Caco-2 (cell line): Measurements from ENCODE around the gene CDKN2B-AS1. TPM values are rescaled to one million over a fixed set of nuclear protein-coding genes. Genes with fewer than 3 reads are reported as not detected.

Source experiments
- BruUV-seq: library from RNA; stranded (reverse); fragments of 400-500 nt; replicated peaks from 2 replicates; lab custom pipeline; 2021; lab: Mats Ljungman, UMichigan
- CTCF ChIA-PET: fragments of 300-600 bp; sonication (Branson Sonifier 250); formaldehyde crosslinking; loops from one replicate; lab custom pipeline; 2022; ENCODE audit warnings: antibody characterized with exemption; lab: Charles Lee
- POLR2A ChIA-PET: fragments of 300-600 bp; sonication (Branson Sonifier 250); formaldehyde crosslinking; loops from one replicate; lab custom pipeline; 2022; ENCODE audit warnings: antibody characterized with exemption; lab: Charles Lee
- DNase-seq, 2 experiments: peaks; one replicate each; pipeline versions ENCODE4 v3.0.0 to v3.0.0-alpha.2; 2020 to 2022
- H3K27me3 ChIP-seq: replicated peaks from 2 replicates; pipeline ENCODE4 v1.6.0; 2011; ENCODE audit warnings: low read length; ENCODE audit not compliant: control insufficient read depth, insufficient read depth
- H3K36me3 ChIP-seq: 2 replicates; pipeline ENCODE4 v1.5.1; 2011; ENCODE audit warnings: low read length; ENCODE audit not compliant: control insufficient read depth, insufficient read depth
- H3K4me1 ChIP-seq: fragments of 250-450 bp; sonication (Bioruptor Pico); 2 replicates; pipeline ENCODE4 v1.5.1; 2020; ENCODE audit warnings: mild to moderate bottlenecking
- H3K4me3 ChIP-seq: 2 replicates; pipeline ENCODE4 v1.5.1; 2011; ENCODE audit warnings: low read depth, mild to moderate bottlenecking, control low read depth, low read length
- H3K9me3 ChIP-seq: fragments of 250-450 bp; sonication (Bioruptor Pico); 2 replicates; pipeline ENCODE4 v1.5.1; 2020; ENCODE audit warnings: mild to moderate bottlenecking, moderate library complexity
- H3K27ac Mint-ChIP-seq: one replicate; pipeline ENCODE4 v1.8.0; 2022; ENCODE audit warnings: mixed read lengths; ENCODE audit not compliant: unreplicated experiment
- H3K27me3 Mint-ChIP-seq: one replicate; pipeline ENCODE4 v1.8.0; 2022; ENCODE audit warnings: mixed read lengths; ENCODE audit not compliant: insufficient read depth, unreplicated experiment
- H3K36me3 Mint-ChIP-seq: one replicate; pipeline ENCODE4 v1.8.0; 2022; ENCODE audit warnings: mild to moderate bottlenecking, mixed read lengths; ENCODE audit not compliant: insufficient read depth, unreplicated experiment
- H3K4me1 Mint-ChIP-seq: one replicate; pipeline ENCODE4 v1.8.0; 2022; ENCODE audit warnings: low read depth, mixed read lengths; ENCODE audit not compliant: unreplicated experiment
- H3K4me3 Mint-ChIP-seq: one replicate; pipeline ENCODE4 v1.8.0; 2022; ENCODE audit warnings: mild to moderate bottlenecking, moderate library complexity, mixed read lengths; ENCODE audit not compliant: unreplicated experiment
- H3K9me3 Mint-ChIP-seq: one replicate; pipeline ENCODE4 v1.8.0; 2022; ENCODE audit warnings: mixed read lengths; ENCODE audit not compliant: unreplicated experiment
- intact Hi-C: fragments of 100-400 bp; cut with micrococcal nuclease; formaldehyde crosslinking; loops from one replicate; pipeline ENCODE4 v1.10.0; 2022; ENCODE audit not compliant: unreplicated experiment
- total RNA-seq: library from RNA; stranded (reverse); gene quantifications from 2 replicates; pipeline ENCODE4 v1.2.3, GENCODE V29; 2022
- TF ChIP-seq, protein P1 (sequence below), 2 experiments: fragments of 200-600 bp in 1 of 2; IDR thresholded peaks; 1 replicate in 1 of 2; 2 replicates in 1 of 2; pipeline versions ENCODE4 v1.5.1 to v1.8.0; 2011 to 2022; ENCODE audit warnings: antibody characterized with exemption in 1 of 2, control low read depth in 1 of 2, inconsistent platforms in 1 of 2, low read depth in 1 of 2, low read length in 1 of 2, mild to moderate bottlenecking in 1 of 2, moderate library complexity in 1 of 2; ENCODE audit not compliant: insufficient read depth in 1 of 2, severe bottlenecking in 1 of 2, unreplicated experiment in 1 of 2

CDKN2B-AS1 gene
- total RNA-seq, 1 experiment from 2014 or later = 1.2 TPM

DNA sequence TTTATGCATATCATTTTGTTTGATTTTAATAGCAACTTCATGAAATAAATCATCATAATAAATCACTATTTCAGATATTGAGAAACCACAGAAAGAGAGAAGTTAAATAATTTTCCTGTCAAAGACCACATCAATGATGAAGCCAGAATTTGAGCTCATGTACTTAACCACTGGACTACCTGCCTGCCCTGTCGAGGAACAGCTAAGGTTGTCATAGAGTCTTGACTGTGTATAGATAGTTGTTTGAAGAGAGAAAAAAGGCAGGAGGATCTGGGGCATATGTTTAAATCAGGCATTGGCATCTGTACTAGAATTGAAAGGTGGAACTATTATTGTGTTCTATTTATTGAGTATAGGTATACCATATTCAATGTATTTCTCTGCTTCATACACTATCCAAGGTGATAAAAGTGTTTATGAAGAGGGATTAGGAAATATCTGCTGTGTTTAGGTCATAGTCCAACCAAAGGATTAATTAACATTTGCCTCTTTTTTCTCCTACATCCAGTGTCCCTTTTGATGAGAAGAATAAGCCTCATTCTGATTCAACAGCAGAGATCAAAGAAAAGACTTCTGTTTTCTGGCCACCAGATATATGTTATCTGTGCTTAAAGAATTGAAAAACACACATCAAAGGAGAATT, 51.8 kb downstream of the CDKN2B-AS1 start:
- no peaks in the 10 kb centered on the region for H3K36me3 Mint-ChIP-seq
- no peaks in the 10 kb centered on the region for H3K27me3 ChIP-seq
- no peak overlapping the region for H3K27ac Mint-ChIP-seq
- H3K9me3 ChIP-seq = no peaks in the 10 kb centered on the region
- no peak overlapping the region for H3K4me3 ChIP-seq
- intact Hi-C loops = no loop called here
- H3K9me3 Mint-ChIP-seq = no peaks in the 10 kb centered on the region
- H3K4me3 Mint-ChIP-seq = no peak overlapping the region
- no peaks in the 10 kb centered on the region for H3K27me3 Mint-ChIP-seq
- no TSS peak for BruUV-seq
- no peaks in the 10 kb centered on the region for H3K36me3 ChIP-seq
- CTCF ChIA-PET = no interaction called here
- POLR2A ChIA-PET = no interaction called here
- H3K4me1 Mint-ChIP-seq = no peaks in the 10 kb centered on the region
- no peak for DNase-seq
- TF ChIP-seq, protein P1, sequence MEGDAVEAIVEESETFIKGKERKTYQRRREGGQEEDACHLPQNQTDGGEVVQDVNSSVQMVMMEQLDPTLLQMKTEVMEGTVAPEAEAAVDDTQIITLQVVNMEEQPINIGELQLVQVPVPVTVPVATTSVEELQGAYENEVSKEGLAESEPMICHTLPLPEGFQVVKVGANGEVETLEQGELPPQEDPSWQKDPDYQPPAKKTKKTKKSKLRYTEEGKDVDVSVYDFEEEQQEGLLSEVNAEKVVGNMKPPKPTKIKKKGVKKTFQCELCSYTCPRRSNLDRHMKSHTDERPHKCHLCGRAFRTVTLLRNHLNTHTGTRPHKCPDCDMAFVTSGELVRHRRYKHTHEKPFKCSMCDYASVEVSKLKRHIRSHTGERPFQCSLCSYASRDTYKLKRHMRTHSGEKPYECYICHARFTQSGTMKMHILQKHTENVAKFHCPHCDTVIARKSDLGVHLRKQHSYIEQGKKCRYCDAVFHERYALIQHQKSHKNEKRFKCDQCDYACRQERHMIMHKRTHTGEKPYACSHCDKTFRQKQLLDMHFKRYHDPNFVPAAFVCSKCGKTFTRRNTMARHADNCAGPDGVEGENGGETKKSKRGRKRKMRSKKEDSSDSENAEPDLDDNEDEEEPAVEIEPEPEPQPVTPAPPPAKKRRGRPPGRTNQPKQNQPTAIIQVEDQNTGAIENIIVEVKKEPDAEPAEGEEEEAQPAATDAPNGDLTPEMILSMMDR (IDR thresholded peaks at IDR 0.05; ENCODE audit: insufficient read depth in 1 of 2, low read depth in 1 of 2, low read length in 1 of 2, severe bottlenecking in 1 of 2, unreplicated experiment in 1 of 2) = no peak
- H3K4me1 ChIP-seq = peaks cover 34% of the 10 kb centered on the region

DNA sequence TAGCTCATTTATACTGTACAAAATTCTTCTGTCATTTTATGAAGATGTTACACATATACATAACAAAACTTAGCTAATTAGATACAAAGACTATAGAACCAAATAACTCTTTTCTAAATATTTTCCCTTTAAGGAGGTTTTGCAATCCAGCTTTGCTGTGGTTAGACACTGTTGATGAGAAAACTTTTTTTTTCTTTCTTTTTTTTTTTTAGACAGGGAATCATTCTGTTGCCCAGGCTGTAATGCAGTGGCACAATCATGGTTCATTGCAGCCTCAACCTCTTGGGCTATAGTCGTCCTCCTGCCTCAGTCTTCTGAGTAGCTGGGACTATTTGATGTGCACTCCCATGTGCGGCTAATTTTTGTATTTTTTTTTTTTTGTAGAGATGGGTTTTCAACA, 53.0 kb downstream of the CDKN2B-AS1 start:
- POLR2A ChIA-PET = no interaction called here

DNA sequence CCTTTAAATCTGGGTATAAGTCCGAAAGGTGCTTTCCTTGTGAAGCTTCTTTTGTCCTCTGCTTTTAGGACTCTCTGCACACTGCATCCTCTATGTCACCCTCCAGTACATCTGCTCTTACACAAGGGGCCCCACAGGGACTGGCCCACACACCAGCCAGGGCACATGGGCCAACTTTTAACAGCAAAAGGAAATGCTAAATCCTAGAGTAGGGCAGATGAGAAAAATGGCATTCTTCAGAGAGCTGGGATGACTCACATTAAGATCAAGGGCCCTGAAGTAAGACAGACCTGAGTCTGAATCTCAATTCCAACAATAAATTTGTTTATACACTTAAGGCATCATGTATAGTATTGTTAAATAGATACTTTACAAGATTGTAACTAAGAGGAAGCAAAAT, 54.8 kb downstream of the CDKN2B-AS1 start:
- TF ChIP-seq, protein P1 (IDR thresholded peaks at IDR 0.05; ENCODE audit: insufficient read depth in 1 of 2, low read depth in 1 of 2, low read length in 1 of 2, severe bottlenecking in 1 of 2, unreplicated experiment in 1 of 2) = no peak
- no peaks in the 10 kb centered on the region for H3K36me3 Mint-ChIP-seq
- Histone ChIP-seq H3K4me3 (no peak overlapping the region), H3K4me1 (peaks cover 22% of the 10 kb centered on the region; the same call in 1 of the 2 replicates), H3K27me3 (no peaks in the 10 kb centered on the region), H3K9me3 (no peaks in the 10 kb centered on the region), H3K36me3 (no peaks in the 10 kb centered on the region)
- ChIA-PET CTCF (interaction anchor here (1.3 kb wide), 1 partner anchor 40 kb away, joined by 3 read pairs; the partner anchor contains the start of gene CDKN2B), POLR2A (interaction anchor here (0.5 kb wide), 1 partner anchor 116 kb away, joined by 7 read pairs; no protein-coding TSS in a partner anchor)
- H3K4me3 Mint-ChIP-seq = no peak overlapping the region
- no peak overlapping the region for H3K27ac Mint-ChIP-seq
- H3K27me3 Mint-ChIP-seq = no peaks in the 10 kb centered on the region
- no peak for DNase-seq
- H3K4me1 Mint-ChIP-seq = no peaks in the 10 kb centered on the region
- intact Hi-C loops = no loop called here
- no TSS peak for BruUV-seq
- H3K9me3 Mint-ChIP-seq = no peaks in the 10 kb centered on the region

More for the DNA sequence above, 53.0 kb downstream of the CDKN2B-AS1 start:
- Mint-ChIP-seq H3K9me3 (no peaks in the 10 kb centered on the region), H3K27me3 (no peaks in the 10 kb centered on the region), H3K36me3 (no peaks in the 10 kb centered on the region), H3K4me3 (no peak overlapping the region), H3K27ac (no peak overlapping the region), H3K4me1 (no peaks in the 10 kb centered on the region)
- Histone ChIP-seq H3K4me3 (no peak overlapping the region), H3K27me3 (no peaks in the 10 kb centered on the region), H3K36me3 (no peaks in the 10 kb centered on the region), H3K4me1 (peaks cover 24% of the 10 kb centered on the region; the same call in 1 of the 2 replicates), H3K9me3 (no peaks in the 10 kb centered on the region)
- intact Hi-C loops = no loop called here
- TF ChIP-seq, protein P1 (IDR thresholded peaks at IDR 0.05; ENCODE audit: insufficient read depth in 1 of 2, low read depth in 1 of 2, low read length in 1 of 2, severe bottlenecking in 1 of 2, unreplicated experiment in 1 of 2) = no peak
- DNase-seq = no peak
- BruUV-seq = no TSS peak
- CTCF ChIA-PET = no interaction called here
